Body of pancreas (tissue), 4 donors: ENCODE measurements around the gene NAT9. TPM values are rescaled to one million over a fixed set of nuclear protein-coding genes. Genes with fewer than 3 reads are reported as not detected.

Experiments
- ATAC-seq: fragments of 150-250 bp; one replicate; pipeline ENCODE4 v1.9.1; 2016
- DNase-seq, 4 donors: peaks; one replicate each; pipeline ENCODE4 v3.0.0-alpha.2; 2019
- H3K27ac ChIP-seq, 4 donors: fragments of 200-600 bp; sonication (generic); 1 replicate in 3 of 4; 2 replicates in 1 of 4; pipeline versions ENCODE4 v1.5.1 to v1.6.1; 2016 to 2019; ENCODE audit warnings: mild to moderate bottlenecking in 1 of 4, mixed read lengths in 1 of 4, moderate library complexity in 1 of 4
- H3K27me3 ChIP-seq, 2 donors: fragments of 200-600 bp; sonication (generic); one replicate each; pipeline ENCODE4 v1.6.0; 2016; ENCODE audit warnings: mild to moderate bottlenecking in 1 of 2
- H3K36me3 ChIP-seq, 2 donors: fragments of 200-600 bp; sonication (generic); replicated peaks in 1 of 2; 2 replicates each; pipeline ENCODE4 v1.5.1; 2016; ENCODE audit warnings: low read depth in 2 of 2; ENCODE audit not compliant: insufficient read depth in 1 of 2
- H3K4me1 ChIP-seq: fragments of 200-600 bp; sonication (generic); one replicate; pipeline ENCODE4 v1.6.0; 2016
- H3K4me3 ChIP-seq, 2 donors: fragments of 200-600 bp; sonication (generic); 1 replicate in 1 of 2; 2 replicates in 1 of 2; pipeline ENCODE4 v1.5.1; 2016 to 2019
- H3K9me3 ChIP-seq, 3 donors: fragments of 200-600 bp; sonication (generic); 1 replicate in 2 of 3; 2 replicates in 1 of 3; pipeline ENCODE4 v1.5.1; 2016
- POLR2A ChIP-seq, 3 donors: fragments of 450-650 bp; IDR thresholded peaks; one replicate each; pipeline ENCODE4 v1.6.1; 2016; ENCODE audit warnings: antibody characterized with exemption in 3 of 3, mild to moderate bottlenecking in 2 of 3
- WGBS, 2 donors: methylation state at CpG; one replicate each; pipeline ENCODE4 v1.1.5; 2017; 5-methylcytosine and 5-hydroxymethylcytosine counted together
- intact Hi-C: fragments of 100-400 bp; cut with DNase I; formaldehyde crosslinking; loops from one replicate; pipeline ENCODE4 v1.15.1; 2023
- total RNA-seq, 2 donors: library from RNA; depleted of rRNA; stranded (reverse); fragments of >200 nt; gene quantifications; one replicate each; pipeline ENCODE4 v1.1.0, GENCODE V29; 2016
- TF ChIP-seq, protein P1 (sequence below), 7 experiments: fragments of 450-650 bp in 4 of 7; fragments of 200-600 bp in 3 of 7; sonication (generic) in 3 of 7; IDR thresholded peaks; one replicate each; pipeline ENCODE4 v1.5.1; 2016 to 2019; ENCODE audit warnings: antibody characterized with exemption in 7 of 7

NAT9 gene
- total RNA-seq, 2 donors from 2014 or later: 21.8 to 23.3 TPM

DNA sequence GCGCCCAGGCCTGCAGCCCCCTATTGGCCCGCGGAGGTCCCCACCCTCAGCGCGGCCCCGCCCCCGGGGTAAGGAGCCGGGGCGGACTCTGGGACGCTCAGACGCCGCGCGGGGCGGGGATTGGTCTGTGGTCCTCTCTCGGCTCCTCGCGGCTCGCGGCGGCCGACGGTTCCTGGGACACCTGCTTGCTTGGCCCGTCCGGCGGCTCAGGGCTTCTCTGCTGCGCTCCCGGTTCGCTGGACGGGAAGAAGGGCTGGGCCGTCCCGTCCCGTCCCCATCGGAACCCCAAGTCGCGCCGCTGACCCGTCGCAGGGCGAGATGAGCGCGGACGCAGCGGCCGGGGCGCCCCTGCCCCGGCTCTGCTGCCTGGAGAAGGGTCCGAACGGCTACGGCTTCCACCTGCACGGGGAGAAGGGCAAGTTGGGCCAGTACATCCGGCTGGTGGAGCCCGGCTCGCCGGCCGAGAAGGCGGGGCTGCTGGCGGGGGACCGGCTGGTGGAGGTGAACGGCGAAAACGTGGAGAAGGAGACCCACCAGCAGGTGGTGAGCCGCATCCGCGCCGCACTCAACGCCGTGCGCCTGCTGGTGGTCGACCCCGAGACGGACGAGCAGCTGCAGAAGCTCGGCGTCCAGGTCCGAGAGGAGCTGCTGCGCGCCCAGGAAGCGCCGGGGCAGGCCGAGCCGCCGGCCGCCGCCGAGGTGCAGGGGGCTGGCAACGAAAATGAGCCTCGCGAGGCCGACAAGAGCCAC, 27.4 kb downstream of the NAT9 start, which contains the start of gene NHERF1:
Gene NHERF1, plus strand, starts transcription at position 100 of the 750 bp plus-strand sequence. Its CDS starts 219 bp downstream, at position 319.
- 0% methylated on average over 66 of the region's 90 CpGs; no CpG with 5 or more reads in 1 of the 2 donors for WGBS, 2 donors
- Histone ChIP-seq H3K36me3 (no peaks in the 10 kb centered on the region), H3K4me1 (peaks cover 58% of the 10 kb centered on the region), H3K9me3 (no peaks in the 10 kb centered on the region), H3K4me3 (peak within 1 kb of the TSS; percentile 89 to 99), H3K27me3 (no peaks in the 10 kb centered on the region), H3K27ac (peak within 1 kb of the TSS; percentile 95 to 97 (median 96))
- intact Hi-C loops: no loop called here
- TF ChIP-seq, protein P1, sequence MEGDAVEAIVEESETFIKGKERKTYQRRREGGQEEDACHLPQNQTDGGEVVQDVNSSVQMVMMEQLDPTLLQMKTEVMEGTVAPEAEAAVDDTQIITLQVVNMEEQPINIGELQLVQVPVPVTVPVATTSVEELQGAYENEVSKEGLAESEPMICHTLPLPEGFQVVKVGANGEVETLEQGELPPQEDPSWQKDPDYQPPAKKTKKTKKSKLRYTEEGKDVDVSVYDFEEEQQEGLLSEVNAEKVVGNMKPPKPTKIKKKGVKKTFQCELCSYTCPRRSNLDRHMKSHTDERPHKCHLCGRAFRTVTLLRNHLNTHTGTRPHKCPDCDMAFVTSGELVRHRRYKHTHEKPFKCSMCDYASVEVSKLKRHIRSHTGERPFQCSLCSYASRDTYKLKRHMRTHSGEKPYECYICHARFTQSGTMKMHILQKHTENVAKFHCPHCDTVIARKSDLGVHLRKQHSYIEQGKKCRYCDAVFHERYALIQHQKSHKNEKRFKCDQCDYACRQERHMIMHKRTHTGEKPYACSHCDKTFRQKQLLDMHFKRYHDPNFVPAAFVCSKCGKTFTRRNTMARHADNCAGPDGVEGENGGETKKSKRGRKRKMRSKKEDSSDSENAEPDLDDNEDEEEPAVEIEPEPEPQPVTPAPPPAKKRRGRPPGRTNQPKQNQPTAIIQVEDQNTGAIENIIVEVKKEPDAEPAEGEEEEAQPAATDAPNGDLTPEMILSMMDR (IDR thresholded peaks at IDR 0.05): peak in 5 of 7 experiments; percentile 12 to 37 (median 33)
- TF ChIP-seq POLR2A (IDR thresholded peaks at IDR 0.05): peak; percentile 99 to 100 (median 99)
- ATAC-seq (peak; percentile 79), DNase-seq (peak; percentile 95 to 97 (median 96))

DNA sequence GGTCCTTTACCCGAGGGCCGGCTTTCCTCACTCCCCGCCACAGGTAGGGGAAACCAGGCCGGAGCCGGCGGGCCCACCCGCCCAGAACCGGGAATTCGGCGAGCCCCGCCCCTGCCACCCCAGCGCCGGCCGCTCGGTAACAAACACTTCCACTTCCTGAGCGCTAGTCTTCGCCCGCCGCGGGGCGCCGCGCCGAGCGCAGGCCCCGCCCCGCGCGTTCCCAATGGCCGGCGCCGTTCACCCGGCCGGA, 27.9 kb downstream of the NAT9 start:
- no peaks in the 10 kb centered on the region for H3K36me3 ChIP-seq
- H3K9me3 ChIP-seq: no peaks in the 10 kb centered on the region
- 0% methylated on average over 15 of the region's 34 CpGs; no CpG with 5 or more reads in 1 of the 2 donors for WGBS, 2 donors
- no peak for DNase-seq
- peak overlapping the region; percentile 30 to 96 (median 96) for H3K27ac ChIP-seq
- no peaks in the 10 kb centered on the region for H3K27me3 ChIP-seq
- no peak for ATAC-seq
- intact Hi-C loops: no loop called here
- H3K4me1 ChIP-seq: peaks cover 53% of the 10 kb centered on the region
- TF ChIP-seq POLR2A (IDR thresholded peaks at IDR 0.05): no peak
- TF ChIP-seq, protein P1 (IDR thresholded peaks at IDR 0.05): peak in 4 of 7 experiments; percentile 22 to 54 (median 40)
- peak overlapping the region in 1 of 2 donors; percentile 55 for H3K4me3 ChIP-seq

DNA sequence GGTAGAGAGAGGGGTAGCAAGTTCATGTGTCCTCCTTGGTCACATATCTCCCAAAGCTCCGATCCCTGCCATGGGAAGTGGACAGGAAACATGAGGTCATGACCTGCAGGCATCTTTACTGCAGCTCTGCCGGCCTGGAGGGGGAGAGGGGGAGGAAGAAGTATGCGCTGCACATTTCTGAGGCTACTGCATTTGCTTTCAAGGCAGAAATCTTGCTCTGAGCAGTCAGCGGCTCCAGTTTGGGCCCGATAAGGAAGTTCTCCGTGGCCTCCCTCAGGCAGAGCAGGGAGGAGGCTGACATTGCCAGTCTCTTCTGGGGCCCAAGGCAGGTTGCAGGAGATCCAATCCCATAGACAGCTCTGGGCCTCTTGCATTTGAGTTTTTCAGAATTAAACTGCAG, 29.2 kb downstream of the NAT9 start:
- H3K9me3 ChIP-seq: no peaks in the 10 kb centered on the region
- ATAC-seq: no peak
- H3K27me3 ChIP-seq: no peaks in the 10 kb centered on the region
- no peak overlapping the region for H3K4me3 ChIP-seq
- 46 to 50% methylated on average over 2 to 6 of the region's 6 CpGs for WGBS, 2 donors
- H3K36me3 ChIP-seq: no peaks in the 10 kb centered on the region
- peaks cover 40% of the 10 kb centered on the region for H3K4me1 ChIP-seq
- TF ChIP-seq, protein P1 (IDR thresholded peaks at IDR 0.05): no peak
- TF ChIP-seq POLR2A (IDR thresholded peaks at IDR 0.05): peak in 1 of 3 donors; percentile 9
- peak overlapping the region in 2 of 4 donors; percentile 3 to 95 for H3K27ac ChIP-seq
- intact Hi-C loops: no loop called here
- peak in 1 of 4 donors; percentile 17 for DNase-seq

DNA sequence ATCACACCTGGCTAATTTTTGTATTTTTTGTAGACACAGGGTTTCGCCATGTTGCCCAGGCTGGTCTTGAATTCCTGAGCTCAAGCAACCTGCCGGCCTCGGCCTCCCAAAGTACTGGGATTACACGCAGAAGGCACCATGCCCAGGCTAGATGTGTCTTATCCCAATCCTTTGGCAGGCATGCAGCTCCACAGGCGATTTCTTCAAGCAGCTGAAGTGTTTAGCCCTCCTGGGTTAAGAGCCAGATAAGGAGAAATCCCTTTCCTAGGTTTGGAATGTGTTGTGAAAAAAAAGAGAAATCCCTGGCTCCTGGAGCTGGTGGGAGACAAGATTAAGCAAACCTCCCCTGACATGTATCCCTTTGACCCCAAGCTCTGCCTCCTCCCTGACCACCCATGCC, 29.8 kb downstream of the NAT9 start:
- H3K27ac ChIP-seq: peak overlapping the region in 1 of 4 donors; percentile 3
- 80 to 88% methylated on average over 3 to 5 of the region's 5 CpGs for WGBS, 2 donors
- ATAC-seq (no peak), DNase-seq (no peak)
- no peaks in the 10 kb centered on the region for H3K27me3 ChIP-seq
- no peak overlapping the region for H3K4me3 ChIP-seq
- intact Hi-C loops: no loop called here
- H3K4me1 ChIP-seq: peaks cover 35% of the 10 kb centered on the region
- H3K36me3 ChIP-seq: no peaks in the 10 kb centered on the region
- TF ChIP-seq, protein P1 (IDR thresholded peaks at IDR 0.05): no peak
- no peak for TF ChIP-seq POLR2A (IDR thresholded peaks at IDR 0.05)
- no peaks in the 10 kb centered on the region for H3K9me3 ChIP-seq
